HG03460 (cell line): ENCODE measurements around the gene TMEM141.
"Not testable (repeated sequence)": the region's sequence is repeated elsewhere in the genome, so short reads cannot be mapped to it uniquely, and the experiment has no call there.

Experiments used
- ATAC-seq: cut with Tn5 transposase; IDR thresholded peaks from one replicate; pipeline ENCODE4 v1.9.1; 2021; ENCODE audit not compliant: unreplicated experiment

Gene TMEM141

GRCh38 chr9:136793086-136793946 is 2.2 kb downstream of the TMEM141 start:
- no peak for ATAC-seq

GRCh38 chr9:136794281-136794999 is 3.3 kb downstream of the TMEM141 start:
- ATAC-seq, result no peak

GRCh38 chr9:136795000-136795348 is 3.8 kb downstream of the TMEM141 start:
- ATAC-seq, result no peak

GRCh38 chr9:136796238-136796774 is 5.2 kb downstream of the TMEM141 start, which contains the start of gene CCDC183:
Gene CCDC183, plus strand, starts transcription at chr9:136796338. Its CDS starts 60 bp downstream, at chr9:136796398.
- no peak for ATAC-seq

GRCh38 chr9:136796775-136797347 is 5.7 kb downstream of the TMEM141 start:
- not testable (repeated sequence) for ATAC-seq

GRCh38 chr9:136798708-136799078 is 7.5 kb downstream of the TMEM141 start:
- ATAC-seq, result no peak

GRCh38 chr9:136799079-136799853 is 8.1 kb downstream of the TMEM141 start:
- no peak for ATAC-seq

GRCh38 chr9:136799854-136800657 is 8.9 kb downstream of the TMEM141 start:
- ATAC-seq, result peak; percentile 38

GRCh38 chr9:136802321-136802720 is 11.2 kb downstream of the TMEM141 start:
- ATAC-seq, result no peak

- ATAC-seq, result not testable (repeated sequence)
Observed at GRCh38 chr9:136803009-136803550, 11.9 kb downstream of the TMEM141 start.

- ATAC-seq, result no peak
Observed at GRCh38 chr9:136803551-136804508, 12.7 kb downstream of the TMEM141 start.

- ATAC-seq, result no peak
Observed at GRCh38 chr9:136804509-136805206, 13.5 kb downstream of the TMEM141 start.

- no peak for ATAC-seq
Observed at GRCh38 chr9:136805207-136805740, 14.1 kb downstream of the TMEM141 start.

- no peak for ATAC-seq
Observed at GRCh38 chr9:136806067-136806466, 14.9 kb downstream of the TMEM141 start.

GRCh38 chr9:136806631-136807201 is 15.6 kb downstream of the TMEM141 start:
- no peak for ATAC-seq

- peak; percentile 50 for ATAC-seq
Observed at GRCh38 chr9:136807281-136808074, 16.3 kb downstream of the TMEM141 start, which contains the start of gene RABL6. Gene RABL6, plus strand, starts transcription at chr9:136807948. Its CDS starts 249 bp downstream, at chr9:136808197.
